Keratinocyte (primary cell): Measurements from ENCODE around the gene ACADVL. TPM values are rescaled to one million over a fixed set of nuclear protein-coding genes. Genes with fewer than 3 reads are reported as not detected.

Experiments used
- DNase-seq: peaks from one replicate; pipeline ENCODE4 v3.0.0-alpha.2; 2011; ENCODE audit warnings: low read depth, missing footprints, low spot score
- FAIRE-seq: peaks from 2 replicates; lab custom pipeline; 2011; peaks lifted over from hg19 to GRCh38; lab: Jason Lieb, UNC
- H2AFZ ChIP-seq: 2 replicates; pipeline ENCODE4 v1.6.0; 2012; ENCODE audit warnings: low read length, control low read depth, inconsistent platforms; ENCODE audit not compliant: control insufficient read depth
- H3K27ac ChIP-seq: 2 replicates; pipeline ENCODE4 v1.5.1; 2011; ENCODE audit warnings: low read length; ENCODE audit not compliant: control insufficient read depth, insufficient read depth
- H3K27me3 ChIP-seq: 3 replicates; pipeline ENCODE4 v1.6.0; 2011; ENCODE audit warnings: low read length; ENCODE audit not compliant: control insufficient read depth, insufficient read depth; ENCODE audit errors: extremely low read depth
- H3K36me3 ChIP-seq, 2 experiments: 2 replicates in 1 of 2; 3 replicates in 1 of 2; pipeline ENCODE4 v1.5.1; 2011; ENCODE audit warnings: low read length in 2 of 2, mild to moderate bottlenecking in 1 of 2; ENCODE audit not compliant: control insufficient read depth in 2 of 2, insufficient read depth in 2 of 2; ENCODE audit errors: extremely low read depth in 1 of 2
- H3K4me1 ChIP-seq: 3 replicates; pipeline ENCODE4 v1.5.1; 2011; ENCODE audit warnings: low read length; ENCODE audit not compliant: control insufficient read depth, insufficient read depth; ENCODE audit errors: extremely low read depth
- H3K4me2 ChIP-seq: 3 replicates; pipeline ENCODE4 v1.6.0; 2011; ENCODE audit warnings: low read depth, low read length; ENCODE audit not compliant: control insufficient read depth, insufficient read depth; ENCODE audit errors: extremely low read depth
- H3K4me3 ChIP-seq, 3 experiments: fragments of 200-600 bp in 1 of 3; sonication (generic) in 1 of 3; 2 replicates in 2 of 3; 3 replicates in 1 of 3; pipeline ENCODE4 v1.5.1; 2011 to 2016; ENCODE audit warnings: low read length in 3 of 3, mild to moderate bottlenecking in 3 of 3, control low read depth in 2 of 3, inconsistent platforms in 1 of 3, low read depth in 1 of 3, mixed read lengths in 1 of 3, mixed run types in 1 of 3, moderate library complexity in 1 of 3; ENCODE audit not compliant: control insufficient read depth in 2 of 3, insufficient read depth in 2 of 3; ENCODE audit errors: extremely low read depth in 1 of 3
- H3K79me2 ChIP-seq: 2 replicates; pipeline ENCODE4 v1.6.0; 2012; ENCODE audit warnings: low read length; ENCODE audit not compliant: control insufficient read depth, insufficient read depth
- H3K9ac ChIP-seq: 3 replicates; pipeline ENCODE4 v1.6.0; 2011; ENCODE audit warnings: low read length; ENCODE audit not compliant: control insufficient read depth, insufficient read depth; ENCODE audit errors: extremely low read depth
- H3K9me1 ChIP-seq: 3 replicates; pipeline ENCODE4 v1.6.0; 2011; ENCODE audit warnings: low read length; ENCODE audit not compliant: control insufficient read depth, insufficient read depth; ENCODE audit errors: extremely low read depth
- H3K9me3 ChIP-seq: 2 replicates; pipeline ENCODE4 v1.5.1; 2012; ENCODE audit warnings: low read depth, low read length; ENCODE audit not compliant: control insufficient read depth
- H4K20me1 ChIP-seq: 3 replicates; pipeline ENCODE4 v1.6.0; 2011; ENCODE audit warnings: low read length; ENCODE audit not compliant: control insufficient read depth, insufficient read depth; ENCODE audit errors: extremely low read depth
- EZH2 ChIP-seq: IDR thresholded peaks from one replicate; pipeline ENCODE4 v1.6.1; 2012; ENCODE audit warnings: inconsistent platforms, mild to moderate bottlenecking, low read length, moderate library complexity
- dilution Hi-C: fragments of 300-500 bp; cut with MboI; formaldehyde crosslinking; loops from one replicate; pipeline ENCODE4 v1.7.0; 2020; ENCODE audit warnings: low sequenced_read_pairs; ENCODE audit not compliant: extremely low pct_ligation_motif_present
- polyA plus RNA-seq, 5 experiments: library from polyadenylated mRNA; depleted of rRNA in 3 of 5; stranded (reverse) in 3 of 5; stranded (forward) in 1 of 5; unstranded in 1 of 5; fragments of >200 nt; gene quantifications; 1 replicate in 1 of 5; 2 replicates in 3 of 5; 3 replicates in 1 of 5; pipeline versions ENCODE4 v1.2.1 to v1.2.3, GENCODE V29; 2011 to 2012; ENCODE audit warnings: missing spikeins in 2 of 5, low read depth in 1 of 5, low replicate concordance in 1 of 5
- TF ChIP-seq, protein P1 (sequence below), 3 experiments: IDR thresholded peaks in 1 of 3; conservative IDR thresholded peaks in 1 of 3; optimal IDR thresholded peaks in 1 of 3; 2 replicates in 2 of 3; 3 replicates in 1 of 3; pipeline versions ENCODE3 to v1.5.1; 2011; ENCODE audit warnings: low read length in 3 of 3, mild to moderate bottlenecking in 3 of 3, moderate library complexity in 2 of 3, control low read depth in 1 of 3, inconsistent platforms in 1 of 3; ENCODE audit not compliant: insufficient read depth in 2 of 3; ENCODE audit errors: extremely low read depth in 1 of 3

Gene ACADVL
- polyA plus RNA-seq, 1 donor (not counting 4 experiments of a cell fraction or from before 2014, with no cell fraction given): 301 TPM

DNA sequence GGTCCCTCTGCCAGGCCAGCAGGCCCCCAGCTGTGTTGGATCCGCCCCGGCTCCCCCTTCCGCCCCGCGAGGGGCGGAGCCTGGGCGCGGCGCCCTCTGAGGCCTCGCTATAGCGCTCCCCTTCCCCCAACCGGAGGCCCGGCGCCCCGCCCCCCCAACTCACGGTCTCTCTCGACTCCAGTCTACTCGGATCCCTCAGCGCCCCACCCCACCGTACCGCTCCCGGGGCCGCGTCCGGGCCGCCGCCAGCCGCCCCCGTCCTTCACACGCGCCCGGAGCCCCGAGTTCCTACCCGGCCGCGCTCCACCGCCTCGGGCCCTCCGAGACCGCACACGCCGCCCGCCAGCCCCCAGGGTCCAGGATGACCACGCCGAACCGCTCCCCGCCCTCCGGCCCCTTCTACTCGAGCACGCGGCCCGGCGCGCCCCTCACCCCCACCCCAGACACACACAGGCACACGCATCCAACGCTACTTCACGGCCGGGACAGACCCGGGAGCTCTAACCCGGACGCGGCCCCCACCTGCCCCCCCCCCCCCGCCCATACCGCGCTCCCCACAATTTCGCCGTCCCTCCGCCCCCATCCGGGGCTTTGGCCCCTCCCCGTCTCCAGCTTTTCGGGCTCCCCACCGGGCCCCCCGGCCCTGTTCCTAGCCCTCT is 18.2 kb downstream of the ACADVL start:
- no peak for DNase-seq
- Histone ChIP-seq H4K20me1 (no peaks in the 10 kb centered on the region), H3K27ac (peak overlapping the region; percentile 84), H3K9me3 (no peaks in the 10 kb centered on the region), H3K36me3 (peaks cover 15 to 31% of the 10 kb centered on the region in 2 experiments), H3K79me2 (peaks cover 51% of the 10 kb centered on the region), H3K4me2 (peak overlapping the region; percentile 62), H3K9ac (peak overlapping the region; percentile 97), H3K9me1 (no peaks in the 10 kb centered on the region), H3K27me3 (no peaks in the 10 kb centered on the region), H2AFZ (no peak overlapping the region), H3K4me1 (peaks cover 38% of the 10 kb centered on the region), H3K4me3 (peak overlapping the region; percentile 42 to 95 (median 90))
- dilution Hi-C loops: no loop called here
- FAIRE-seq: no peak
- TF ChIP-seq EZH2: no peak
- TF ChIP-seq, protein P1, sequence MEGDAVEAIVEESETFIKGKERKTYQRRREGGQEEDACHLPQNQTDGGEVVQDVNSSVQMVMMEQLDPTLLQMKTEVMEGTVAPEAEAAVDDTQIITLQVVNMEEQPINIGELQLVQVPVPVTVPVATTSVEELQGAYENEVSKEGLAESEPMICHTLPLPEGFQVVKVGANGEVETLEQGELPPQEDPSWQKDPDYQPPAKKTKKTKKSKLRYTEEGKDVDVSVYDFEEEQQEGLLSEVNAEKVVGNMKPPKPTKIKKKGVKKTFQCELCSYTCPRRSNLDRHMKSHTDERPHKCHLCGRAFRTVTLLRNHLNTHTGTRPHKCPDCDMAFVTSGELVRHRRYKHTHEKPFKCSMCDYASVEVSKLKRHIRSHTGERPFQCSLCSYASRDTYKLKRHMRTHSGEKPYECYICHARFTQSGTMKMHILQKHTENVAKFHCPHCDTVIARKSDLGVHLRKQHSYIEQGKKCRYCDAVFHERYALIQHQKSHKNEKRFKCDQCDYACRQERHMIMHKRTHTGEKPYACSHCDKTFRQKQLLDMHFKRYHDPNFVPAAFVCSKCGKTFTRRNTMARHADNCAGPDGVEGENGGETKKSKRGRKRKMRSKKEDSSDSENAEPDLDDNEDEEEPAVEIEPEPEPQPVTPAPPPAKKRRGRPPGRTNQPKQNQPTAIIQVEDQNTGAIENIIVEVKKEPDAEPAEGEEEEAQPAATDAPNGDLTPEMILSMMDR (optimal IDR thresholded peaks at IDR 0.05 in 1 of 3, IDR thresholded peaks at IDR 0.05 in 1 of 3, conservative IDR thresholded peaks at IDR 0.05 in 1 of 3; ENCODE audit: extremely low read depth in 1 of 3, insufficient read depth in 2 of 3, low read length in 3 of 3): no peak

DNA sequence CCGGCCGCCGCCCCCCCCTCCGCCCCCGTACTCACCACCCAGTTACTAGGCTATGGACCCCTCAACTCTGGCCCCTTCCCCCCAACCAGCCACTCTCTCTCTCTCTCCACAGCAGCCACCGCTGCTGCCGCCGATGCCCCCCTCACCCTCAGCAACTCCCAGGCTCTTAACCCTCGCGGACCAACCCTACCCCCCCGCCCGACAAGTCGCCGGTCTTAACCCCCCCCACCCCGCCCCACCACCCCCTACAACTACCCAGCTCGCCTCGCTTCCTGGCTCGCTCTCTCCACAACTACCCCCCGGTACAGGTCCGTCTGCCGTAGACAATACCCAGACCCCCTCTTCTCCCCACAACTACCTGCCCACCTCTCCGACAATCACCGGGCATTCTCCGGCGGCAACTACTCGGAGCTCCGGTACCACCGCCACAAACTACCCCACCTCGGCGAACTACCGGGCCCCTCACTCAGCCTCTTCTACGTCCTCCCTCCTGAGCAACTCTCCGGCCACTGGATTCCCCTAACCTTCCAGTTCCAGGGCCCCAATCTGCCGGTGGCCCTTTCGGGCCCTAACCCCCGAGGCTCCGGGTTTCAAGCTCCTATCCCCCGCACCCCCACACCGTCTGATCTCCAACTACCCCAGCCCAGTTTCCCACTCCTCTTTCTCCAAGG is 18.8 kb downstream of the ACADVL start:
- Histone ChIP-seq H3K9me3 (no peaks in the 10 kb centered on the region), H2AFZ (no peak overlapping the region), H4K20me1 (no peaks in the 10 kb centered on the region), H3K36me3 (peaks cover 17 to 31% of the 10 kb centered on the region in 2 experiments), H3K27me3 (no peaks in the 10 kb centered on the region), H3K4me3 (peak overlapping the region; percentile 87 to 95 (median 90)), H3K79me2 (peaks cover 44% of the 10 kb centered on the region), H3K27ac (peak overlapping the region; percentile 84), H3K9me1 (no peaks in the 10 kb centered on the region), H3K4me2 (peak overlapping the region; percentile 12), H3K9ac (peak overlapping the region; percentile 97), H3K4me1 (peaks cover 41% of the 10 kb centered on the region)
- FAIRE-seq (no peak), DNase-seq (no peak)
- dilution Hi-C loops: no loop called here
- TF ChIP-seq, protein P1 (optimal IDR thresholded peaks at IDR 0.05 in 1 of 3, IDR thresholded peaks at IDR 0.05 in 1 of 3, conservative IDR thresholded peaks at IDR 0.05 in 1 of 3; ENCODE audit: extremely low read depth in 1 of 3, insufficient read depth in 2 of 3, low read length in 3 of 3): no peak
- no peak for TF ChIP-seq EZH2
